Prostate gland (tissue), 2 donors: ENCODE data around the gene NFKBIA.

Experiments
- CTCF ChIP-seq, 4 experiments: fragments of 200-600 bp in 2 of 4; fragments of 450-650 bp in 2 of 4; sonication (generic) in 2 of 4; IDR thresholded peaks; 1 replicate in 3 of 4; 2 replicates in 1 of 4; pipeline ENCODE4 v1.5.1; 2016 to 2019; ENCODE audit warnings: antibody characterized with exemption in 4 of 4, mild to moderate bottlenecking in 2 of 4, moderate library complexity in 2 of 4
- POLR2A ChIP-seq: fragments of 450-650 bp; IDR thresholded peaks from one replicate; pipeline ENCODE4 v1.6.1; 2016; ENCODE audit warnings: antibody characterized with exemption, mild to moderate bottlenecking

- TF ChIP-seq CTCF (IDR thresholded peaks at IDR 0.05) (no peak), POLR2A (no peak)
These were observed 29.3 kb upstream of the NFKBIA start for GRCh38 chr14:35433826-35434225.
